Testis (tissue), 2 donors: ENCODE results near the gene ANKS1B.

ENCODE experiments used
- CTCF ChIP-seq, 3 experiments: fragments of 450-650 bp in 2 of 3; fragments of 200-600 bp in 1 of 3; sonication (generic) in 1 of 3; IDR thresholded peaks; one replicate each; pipeline ENCODE4 v1.5.1; 2016 to 2019; ENCODE audit warnings: antibody characterized with exemption in 3 of 3, mild to moderate bottlenecking in 2 of 3, moderate library complexity in 1 of 3
- POLR2A ChIP-seq: fragments of 450-650 bp; IDR thresholded peaks from one replicate; pipeline ENCODE4 v1.6.1; 2017; ENCODE audit warnings: antibody characterized with exemption, mild to moderate bottlenecking, moderate library complexity

DNA sequence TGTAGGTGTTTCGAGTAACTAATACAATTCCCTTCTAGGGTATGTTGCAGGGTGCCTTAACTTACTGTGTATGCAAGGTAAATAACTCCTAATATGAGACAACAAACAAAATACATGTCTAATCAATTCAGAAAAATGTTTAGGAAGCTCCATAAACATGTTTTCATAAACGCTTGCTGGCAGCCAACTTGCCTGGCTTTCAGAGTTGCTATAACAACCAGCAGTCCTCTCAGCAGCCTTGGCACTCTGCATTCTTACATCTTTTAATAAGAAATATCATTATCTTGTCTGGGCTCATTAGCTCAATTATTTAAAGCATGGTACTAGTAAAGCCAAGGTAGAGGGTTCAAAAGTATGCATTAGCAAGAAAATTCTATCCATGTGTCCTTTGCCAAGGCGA is 862.2 kb downstream of the ANKS1B start:
- no peak for TF ChIP-seq CTCF (IDR thresholded peaks at IDR 0.05)
- TF ChIP-seq POLR2A = no peak
